ENCODE measurements around the gene ITPKC.
"Not testable (repeated sequence)": the region's sequence is repeated elsewhere in the genome, so short reads cannot be mapped to it uniquely, and the experiment has no call there.

Gene ITPKC

GRCh38 chr19:40766385-40766784, 49.5 kb downstream of the ITPKC start:
- WGBS, 2 experiments (ENCODE audit: insufficient coverage in 2 of 2), result 95 to 97% methylated on average over 10 of the region's 13 CpGs
- H3K9me3 ChIP-seq (ENCODE audit: control insufficient read depth, low read length); H3K4me1 ChIP-seq (ENCODE audit: control insufficient read depth, insufficient read depth, low read length, poor library complexity, severe bottlenecking); H3K27ac ChIP-seq (ENCODE audit: low read depth, low read length, severe bottlenecking); H3K4me3 ChIP-seq (ENCODE audit: extremely low read depth, insufficient read depth, low read length, poor library complexity, severe bottlenecking): not testable (repeated sequence)
- peaks cover 75% of the 10 kb centered on the region for H3K36me3 ChIP-seq (ENCODE audit: control insufficient read depth, insufficient read depth, low read length)

GRCh38 chr19:40768869-40769268, 52.0 kb downstream of the ITPKC start:
- Histone ChIP-seq H3K4me3 (ENCODE audit: extremely low read depth, insufficient read depth, low read length, poor library complexity, severe bottlenecking) (no peak overlapping the region), H3K9me3 (ENCODE audit: control insufficient read depth, low read length) (no peaks in the 10 kb centered on the region), H3K27ac (ENCODE audit: low read depth, low read length, severe bottlenecking) (no peak overlapping the region), H3K4me1 (ENCODE audit: control insufficient read depth, insufficient read depth, low read length, poor library complexity, severe bottlenecking) (no peaks in the 10 kb centered on the region), H3K36me3 (ENCODE audit: control insufficient read depth, insufficient read depth, low read length) (peaks cover 60% of the 10 kb centered on the region)
- 90 to 95% methylated on average over 5 of the region's 5 CpGs for WGBS, 2 experiments (ENCODE audit: insufficient coverage in 2 of 2)

- Histone ChIP-seq H3K4me1 (ENCODE audit: control insufficient read depth, insufficient read depth, low read length, poor library complexity, severe bottlenecking) (peaks cover 17% of the 10 kb centered on the region), H3K36me3 (ENCODE audit: control insufficient read depth, insufficient read depth, low read length) (peaks cover 35% of the 10 kb centered on the region)
- not testable (repeated sequence) for H3K9me3 ChIP-seq (ENCODE audit: control insufficient read depth, low read length); H3K4me3 ChIP-seq (ENCODE audit: extremely low read depth, insufficient read depth, low read length, poor library complexity, severe bottlenecking); H3K27ac ChIP-seq (ENCODE audit: low read depth, low read length, severe bottlenecking)
- 96% methylated on average over 8 to 10 of the region's 10 CpGs for WGBS, 2 experiments (ENCODE audit: insufficient coverage in 2 of 2)
Measured at GRCh38 chr19:40771101-40771862, 54.4 kb downstream of the ITPKC start.

- Histone ChIP-seq H3K9me3 (ENCODE audit: control insufficient read depth, low read length) (no peaks in the 10 kb centered on the region), H3K27ac (ENCODE audit: low read depth, low read length, severe bottlenecking) (peak within 1 kb of the TSS; percentile 59), H3K4me1 (ENCODE audit: control insufficient read depth, insufficient read depth, low read length, poor library complexity, severe bottlenecking) (peaks cover 17% of the 10 kb centered on the region), H3K4me3 (ENCODE audit: extremely low read depth, insufficient read depth, low read length, poor library complexity, severe bottlenecking) (no peak within 1 kb of the TSS), H3K36me3 (ENCODE audit: control insufficient read depth, insufficient read depth, low read length) (peaks cover 16% of the 10 kb centered on the region)
- WGBS, 2 experiments (ENCODE audit: insufficient coverage in 2 of 2), result 77 to 100% methylated on average over 5 to 8 of the region's 9 CpGs
Measured at GRCh38 chr19:40774916-40775631, 58.2 kb downstream of the ITPKC start, which contains the start of gene MIA. TSS of gene MIA (plus strand) at chr19:40775521. CDS start at chr19:40775543, 22 bp downstream.

- Histone ChIP-seq H3K4me1 (ENCODE audit: control insufficient read depth, insufficient read depth, low read length, poor library complexity, severe bottlenecking) (peaks cover 17% of the 10 kb centered on the region), H3K27ac (ENCODE audit: low read depth, low read length, severe bottlenecking) (no peak overlapping the region), H3K9me3 (ENCODE audit: control insufficient read depth, low read length) (no peaks in the 10 kb centered on the region), H3K4me3 (ENCODE audit: extremely low read depth, insufficient read depth, low read length, poor library complexity, severe bottlenecking) (no peak overlapping the region), H3K36me3 (ENCODE audit: control insufficient read depth, insufficient read depth, low read length) (peaks cover 20% of the 10 kb centered on the region)
- 91 to 94% methylated on average over 6 of the region's 10 CpGs for WGBS, 2 experiments (ENCODE audit: insufficient coverage in 2 of 2)
Measured at GRCh38 chr19:40775632-40776022, 58.7 kb downstream of the ITPKC start.

GRCh38 chr19:40776364-40776763, 59.5 kb downstream of the ITPKC start:
- no peak overlapping the region for H3K27ac ChIP-seq (ENCODE audit: low read depth, low read length, severe bottlenecking)
- H3K4me1 ChIP-seq (ENCODE audit: control insufficient read depth, insufficient read depth, low read length, poor library complexity, severe bottlenecking), result peaks cover 17% of the 10 kb centered on the region
- H3K36me3 ChIP-seq (ENCODE audit: control insufficient read depth, insufficient read depth, low read length), result peaks cover 16% of the 10 kb centered on the region
- WGBS, 2 experiments (ENCODE audit: insufficient coverage in 2 of 2), result 67 to 100% methylated on average over 2 to 3 of the region's 7 CpGs
- H3K4me3 ChIP-seq (ENCODE audit: extremely low read depth, insufficient read depth, low read length, poor library complexity, severe bottlenecking), result no peak overlapping the region
- no peaks in the 10 kb centered on the region for H3K9me3 ChIP-seq (ENCODE audit: control insufficient read depth, low read length)

GRCh38 chr19:40776932-40777644, 60.2 kb downstream of the ITPKC start:
- H3K27ac ChIP-seq (ENCODE audit: low read depth, low read length, severe bottlenecking), result peak overlapping the region; percentile 100
- H3K9me3 ChIP-seq (ENCODE audit: control insufficient read depth, low read length), result no peaks in the 10 kb centered on the region
- peaks cover 10% of the 10 kb centered on the region for H3K36me3 ChIP-seq (ENCODE audit: control insufficient read depth, insufficient read depth, low read length)
- WGBS, 2 experiments (ENCODE audit: insufficient coverage in 2 of 2), result 21 to 22% methylated on average over 9 to 12 of the region's 13 CpGs
- peak overlapping the region; percentile 68 for H3K4me3 ChIP-seq (ENCODE audit: extremely low read depth, insufficient read depth, low read length, poor library complexity, severe bottlenecking)
- H3K4me1 ChIP-seq (ENCODE audit: control insufficient read depth, insufficient read depth, low read length, poor library complexity, severe bottlenecking), result peaks cover 17% of the 10 kb centered on the region

- Histone ChIP-seq H3K9me3 (ENCODE audit: control insufficient read depth, low read length) (no peaks in the 10 kb centered on the region), H3K27ac (ENCODE audit: low read depth, low read length, severe bottlenecking) (peak overlapping the region; percentile 100), H3K36me3 (ENCODE audit: control insufficient read depth, insufficient read depth, low read length) (peaks cover 10% of the 10 kb centered on the region), H3K4me1 (ENCODE audit: control insufficient read depth, insufficient read depth, low read length, poor library complexity, severe bottlenecking) (peaks cover 17% of the 10 kb centered on the region), H3K4me3 (ENCODE audit: extremely low read depth, insufficient read depth, low read length, poor library complexity, severe bottlenecking) (peak overlapping the region; percentile 68)
- WGBS, 2 experiments (ENCODE audit: insufficient coverage in 2 of 2), result 0 to 2% methylated on average over 5 to 7 of the region's 10 CpGs
Measured at GRCh38 chr19:40777645-40777936, 60.7 kb downstream of the ITPKC start.

- H3K27ac ChIP-seq (ENCODE audit: low read depth, low read length, severe bottlenecking), result peak within 1 kb of the TSS; percentile 100
- peaks cover 17% of the 10 kb centered on the region for H3K4me1 ChIP-seq (ENCODE audit: control insufficient read depth, insufficient read depth, low read length, poor library complexity, severe bottlenecking)
- WGBS, 2 experiments (ENCODE audit: insufficient coverage in 2 of 2), result 0 to 1% methylated on average over 41 to 46 of the region's 56 CpGs
- peak within 1 kb of the TSS; percentile 68 for H3K4me3 ChIP-seq (ENCODE audit: extremely low read depth, insufficient read depth, low read length, poor library complexity, severe bottlenecking)
- H3K9me3 ChIP-seq (ENCODE audit: control insufficient read depth, low read length), result no peaks in the 10 kb centered on the region
- peaks cover 9% of the 10 kb centered on the region for H3K36me3 ChIP-seq (ENCODE audit: control insufficient read depth, insufficient read depth, low read length)
Measured at GRCh38 chr19:40777937-40778705, 61.2 kb downstream of the ITPKC start, which contains the start of gene RAB4B. TSS of gene RAB4B (plus strand) at chr19:40778247. CDS start at chr19:40778376, 129 bp downstream.

GRCh38 chr19:40778706-40779284, 61.9 kb downstream of the ITPKC start:
- Histone ChIP-seq H3K36me3 (ENCODE audit: control insufficient read depth, insufficient read depth, low read length) (peaks cover 6% of the 10 kb centered on the region), H3K4me1 (ENCODE audit: control insufficient read depth, insufficient read depth, low read length, poor library complexity, severe bottlenecking) (peaks cover 17% of the 10 kb centered on the region), H3K9me3 (ENCODE audit: control insufficient read depth, low read length) (no peaks in the 10 kb centered on the region), H3K27ac (ENCODE audit: low read depth, low read length, severe bottlenecking) (peak overlapping the region; percentile 100), H3K4me3 (ENCODE audit: extremely low read depth, insufficient read depth, low read length, poor library complexity, severe bottlenecking) (peak overlapping the region; percentile 68)
- 4 to 9% methylated on average over 6 of the region's 7 CpGs for WGBS, 2 experiments (ENCODE audit: insufficient coverage in 2 of 2)
